Neural progenitor cell (in vitro differentiated cells): Measurements from ENCODE around the gene ZBTB7B. TPM values are rescaled to one million over a fixed set of nuclear protein-coding genes. Genes with fewer than 3 reads are reported as not detected.

ENCODE experiments used
- DNase-seq: peaks from one replicate; pipeline ENCODE4 v3.0.0-alpha.2; 2016; ENCODE audit warnings: low spot score
- H2AFZ ChIP-seq: fragments of 200-600 bp; sonication (generic); replicated peaks from 2 replicates; pipeline ENCODE4 v1.6.1; 2016; ENCODE audit warnings: antibody characterized with exemption
- H3F3A ChIP-seq: fragments of 200-600 bp; sonication (generic); 2 replicates; pipeline ENCODE4 v1.6.1; 2016; ENCODE audit warnings: antibody characterized with exemption, low read depth
- H3K27ac ChIP-seq: fragments of 200-600 bp; sonication (generic); 2 replicates; pipeline ENCODE4 v1.5.1; 2016; ENCODE audit warnings: mild to moderate bottlenecking
- H3K27me3 ChIP-seq: fragments of 200-600 bp; sonication (generic); 2 replicates; pipeline ENCODE4 v1.6.1; 2016; ENCODE audit warnings: mild to moderate bottlenecking, moderate library complexity
- H3K36me3 ChIP-seq: fragments of 200-600 bp; sonication (generic); 2 replicates; pipeline ENCODE4 v1.5.1; 2016
- H3K4me1 ChIP-seq: fragments of 200-600 bp; sonication (generic); 2 replicates; pipeline ENCODE4 v1.6.1; 2016; ENCODE audit warnings: mixed run types
- H3K4me2 ChIP-seq: fragments of 200-600 bp; sonication (generic); 2 replicates; pipeline ENCODE4 v1.6.1; 2016
- H3K4me3 ChIP-seq: fragments of 200-600 bp; sonication (generic); 2 replicates; pipeline ENCODE4 v1.5.1; 2016
- H3K79me2 ChIP-seq: fragments of 200-600 bp; sonication (generic); 2 replicates; pipeline ENCODE4 v1.6.1; 2016; ENCODE audit warnings: low read depth
- H3K9ac ChIP-seq: fragments of 200-600 bp; sonication (generic); 2 replicates; pipeline ENCODE4 v1.6.1; 2016
- H3K9me3 ChIP-seq: fragments of 200-600 bp; sonication (generic); 2 replicates; pipeline ENCODE4 v1.5.1; 2016; ENCODE audit warnings: low read depth
- H4K20me1 ChIP-seq: fragments of 200-600 bp; sonication (generic); 2 replicates; pipeline ENCODE4 v1.6.1; 2016; ENCODE audit warnings: low read depth
- H3K27ac Mint-ChIP-seq: 3 replicates; pipeline ENCODE4 v1.8.0; 2021; ENCODE audit warnings: mixed read lengths
- H3K27me3 Mint-ChIP-seq: 2 replicates; pipeline ENCODE4 v1.8.0; 2022; ENCODE audit warnings: low read depth, mild to moderate bottlenecking, inconsistent platforms, moderate library complexity, mixed read lengths; ENCODE audit not compliant: insufficient read depth
- H3K36me3 Mint-ChIP-seq: 3 replicates; pipeline ENCODE4 v1.8.0; 2021; ENCODE audit warnings: mixed read lengths
- H3K4me1 Mint-ChIP-seq: 3 replicates; pipeline ENCODE4 v1.8.0; 2021; ENCODE audit warnings: mixed read lengths
- H3K4me3 Mint-ChIP-seq: 3 replicates; pipeline ENCODE4 v1.8.0; 2021; ENCODE audit warnings: mild to moderate bottlenecking, moderate library complexity, mixed read lengths
- H3K9me3 Mint-ChIP-seq: 3 replicates; pipeline ENCODE4 v1.8.0; 2020; ENCODE audit warnings: mixed read lengths
- CTCF ChIP-seq: fragments of 200-600 bp; sonication (generic); IDR thresholded peaks from 2 replicates; pipeline ENCODE4 v1.5.1; 2017; ENCODE audit warnings: antibody characterized with exemption, mild to moderate bottlenecking
- EZH2 ChIP-seq: fragments of 200-600 bp; sonication (generic); IDR thresholded peaks from 2 replicates; pipeline ENCODE4 v1.6.1; 2017; ENCODE audit warnings: antibody characterized with exemption, mild to moderate bottlenecking, moderate library complexity
- EZH2phosphoT487 ChIP-seq: fragments of 200-600 bp; sonication (generic); IDR thresholded peaks from 2 replicates; pipeline ENCODE4 v1.6.1; 2017; ENCODE audit warnings: antibody characterized with exemption
- total RNA-seq: library from RNA; depleted of rRNA; stranded (reverse); fragments of >200 nt; gene quantifications from 2 replicates; pipeline ENCODE4 v1.2.3, GENCODE V29; 2015; ENCODE audit warnings: low replicate concordance

The ZBTB7B gene
- total RNA-seq, 1 donor from 2014 or later = 4.7 TPM

DNA sequence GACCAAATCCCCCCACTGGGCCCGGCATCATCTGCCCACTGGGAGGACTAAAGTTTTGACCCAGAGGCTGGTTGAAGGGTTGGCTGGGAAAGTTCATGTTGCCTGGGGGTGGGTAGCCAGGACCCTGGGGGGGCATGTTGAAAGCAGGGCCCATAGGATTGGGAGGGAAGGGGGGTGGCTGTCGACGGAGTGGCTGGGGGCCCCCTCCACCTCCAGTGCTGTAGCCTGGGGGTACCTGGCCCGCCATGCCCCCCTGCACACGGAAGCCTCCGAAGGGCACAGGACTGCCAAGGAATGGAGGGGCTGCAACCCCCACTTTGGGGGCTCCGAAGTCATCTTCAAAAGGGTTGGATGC, 43.2 kb upstream of the ZBTB7B start:
- Mint-ChIP-seq H3K27me3 (peaks cover 15% of the 10 kb centered on the region), H3K4me1 (peaks cover 68% of the 10 kb centered on the region), H3K9me3 (no peaks in the 10 kb centered on the region), H3K27ac (no peak overlapping the region), H3K36me3 (peaks cover 10% of the 10 kb centered on the region), H3K4me3 (peak overlapping the region; percentile 53)
- DNase-seq = no peak
- Histone ChIP-seq H2AFZ (no peak overlapping the region), H4K20me1 (peaks cover 19% of the 10 kb centered on the region), H3K4me3 (no peak overlapping the region), H3K4me1 (peaks cover 47% of the 10 kb centered on the region), H3K79me2 (peaks cover 55% of the 10 kb centered on the region), H3K27ac (no peak overlapping the region), H3K36me3 (no peaks in the 10 kb centered on the region), H3F3A (peaks cover 70% of the 10 kb centered on the region), H3K4me2 (no peak overlapping the region), H3K9ac (no peak overlapping the region), H3K9me3 (no peaks in the 10 kb centered on the region), H3K27me3 (no peaks in the 10 kb centered on the region)
- no peak for TF ChIP-seq EZH2phosphoT487
- no peak for TF ChIP-seq CTCF
- no peak for TF ChIP-seq EZH2

DNA sequence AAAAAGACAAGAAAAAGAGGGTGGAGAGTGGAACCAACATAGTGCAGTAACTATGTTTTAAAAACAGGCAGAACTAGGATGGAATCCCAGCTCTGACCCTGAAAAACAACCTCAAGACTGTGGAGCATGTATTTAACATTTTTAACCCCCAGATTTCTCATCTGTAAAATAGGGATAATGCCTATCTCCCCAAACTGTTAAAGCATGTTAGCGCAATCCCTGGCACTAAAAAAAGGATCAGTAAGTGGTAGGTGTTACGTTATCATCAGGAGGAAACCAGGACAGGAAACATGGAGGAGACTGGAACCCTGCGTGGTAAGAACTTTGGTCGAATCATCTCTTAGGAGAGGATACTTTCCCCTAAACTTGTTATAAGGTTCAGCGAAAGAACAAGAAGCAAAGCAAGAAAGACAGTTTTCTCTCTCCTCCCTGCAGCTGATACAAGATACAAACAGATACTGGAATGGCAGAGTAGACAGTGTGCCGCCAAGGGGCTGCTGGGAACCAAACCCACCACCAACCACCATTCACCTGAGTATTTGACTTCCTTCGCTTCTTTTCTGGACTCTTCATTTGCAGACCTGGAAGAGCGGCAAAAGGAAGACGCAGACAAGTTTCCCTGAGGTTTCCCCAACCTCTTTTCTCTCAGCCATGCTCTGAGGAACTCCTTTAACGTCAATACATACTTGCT, 42.0 kb upstream of the ZBTB7B start:
- Histone ChIP-seq H3K9ac (peak overlapping the region; percentile 86), H4K20me1 (peaks cover 10% of the 10 kb centered on the region), H3K4me1 (peaks cover 38% of the 10 kb centered on the region), H3F3A (peaks cover 58% of the 10 kb centered on the region), H3K4me2 (peak overlapping the region; percentile 96), H3K27ac (no peak overlapping the region), H3K27me3 (no peaks in the 10 kb centered on the region), H3K79me2 (peaks cover 46% of the 10 kb centered on the region), H2AFZ (no peak overlapping the region), H3K9me3 (no peaks in the 10 kb centered on the region), H3K4me3 (peak overlapping the region; percentile 86), H3K36me3 (no peaks in the 10 kb centered on the region)
- Mint-ChIP-seq H3K27ac (peak overlapping the region; percentile 94), H3K27me3 (peaks cover 15% of the 10 kb centered on the region), H3K9me3 (no peaks in the 10 kb centered on the region), H3K4me3 (peak overlapping the region; percentile 99), H3K36me3 (peaks cover 13% of the 10 kb centered on the region), H3K4me1 (peaks cover 56% of the 10 kb centered on the region)
- DNase-seq = no peak
- TF ChIP-seq EZH2 (no peak), CTCF (no peak), EZH2phosphoT487 (no peak)

- H3K27ac ChIP-seq = peak within 1 kb of the TSS; percentile 97
- H3K79me2 ChIP-seq = peaks cover 46% of the 10 kb centered on the region
- peak within 1 kb of the TSS; percentile 94 for H3K27ac Mint-ChIP-seq
- DNase-seq = peak; percentile 91
- H3K4me3 Mint-ChIP-seq = peak within 1 kb of the TSS; percentile 99
- no peaks in the 10 kb centered on the region for H3K27me3 ChIP-seq
- peak within 1 kb of the TSS; percentile 37 for H2AFZ ChIP-seq
- H3K27me3 Mint-ChIP-seq = peaks cover 15% of the 10 kb centered on the region
- H3K9me3 ChIP-seq = no peaks in the 10 kb centered on the region
- peak within 1 kb of the TSS; percentile 96 for H3K4me2 ChIP-seq
- peaks cover 49% of the 10 kb centered on the region for H3F3A ChIP-seq
- H3K4me1 Mint-ChIP-seq = peaks cover 47% of the 10 kb centered on the region
- H4K20me1 ChIP-seq = peaks cover 10% of the 10 kb centered on the region
- no peaks in the 10 kb centered on the region for H3K9me3 Mint-ChIP-seq
- H3K4me1 ChIP-seq = peaks cover 34% of the 10 kb centered on the region
- H3K36me3 ChIP-seq = no peaks in the 10 kb centered on the region
- H3K4me3 ChIP-seq = peak within 1 kb of the TSS; percentile 86
- TF ChIP-seq EZH2phosphoT487 (no peak), EZH2 (no peak), CTCF (peak; percentile 70)
- peak within 1 kb of the TSS; percentile 86 for H3K9ac ChIP-seq
- peaks cover 16% of the 10 kb centered on the region for H3K36me3 Mint-ChIP-seq
Observed at GRCh38 chr1:154961207-154962155, 41.1 kb upstream of the ZBTB7B start, which contains the start of gene PYGO2. Gene PYGO2, minus strand, starts transcription at chr1:154961782. Its CDS starts 206 bp downstream, at chr1:154961576.
